Esophagus muscularis mucosa (tissue), 4 donors: ENCODE results near the gene SNF8. TPM values are rescaled to one million over a fixed set of nuclear protein-coding genes. Genes with fewer than 3 reads are reported as not detected.
A peak's percentile ranks its signal among the peaks of the same experiment; 100 is the strongest.

Source experiments
- DNase-seq: peaks from one replicate; pipeline ENCODE4 v3.0.0-alpha.2; 2017; ENCODE audit errors: extremely low spot score
- H3K27ac ChIP-seq, 4 donors: fragments of 200-600 bp; sonication (generic); replicated peaks in 1 of 4; 1 replicate in 3 of 4; 2 replicates in 1 of 4; pipeline ENCODE4 v1.5.1; 2016 to 2019; ENCODE audit warnings: mild to moderate bottlenecking in 1 of 4
- H3K27me3 ChIP-seq, 4 donors: fragments of 200-600 bp; sonication (generic); one replicate each; pipeline versions ENCODE4 v1.5.1 to v1.6.0; 2016 to 2019
- H3K36me3 ChIP-seq, 4 donors: fragments of 200-600 bp; sonication (generic); one replicate each; pipeline ENCODE4 v1.5.1; 2016 to 2019
- H3K4me1 ChIP-seq, 4 donors: fragments of 200-600 bp; sonication (generic); one replicate each; pipeline ENCODE4 v1.5.1; 2016 to 2019
- H3K4me3 ChIP-seq, 4 donors: fragments of 200-600 bp; sonication (generic); 1 replicate in 2 of 4; 2 replicates in 2 of 4; pipeline ENCODE4 v1.5.1; 2016 to 2019; ENCODE audit warnings: mild to moderate bottlenecking in 4 of 4, moderate library complexity in 1 of 4
- H3K9me3 ChIP-seq, 4 donors: fragments of 200-600 bp; sonication (generic); 1 replicate in 3 of 4; 2 replicates in 1 of 4; pipeline ENCODE4 v1.5.1; 2016 to 2019
- CTCF ChIP-seq, 3 experiments: fragments of 200-600 bp in 2 of 3; fragments of 450-650 bp in 1 of 3; sonication (generic) in 2 of 3; IDR thresholded peaks; one replicate each; pipeline ENCODE4 v1.5.1; 2017 to 2019; ENCODE audit warnings: antibody characterized with exemption in 3 of 3, mild to moderate bottlenecking in 2 of 3, moderate library complexity in 1 of 3
- EP300 ChIP-seq: sonication (generic); formaldehyde crosslinking; IDR thresholded peaks from one replicate; pipeline ENCODE4 v1.6.1; 2017; ENCODE audit warnings: antibody characterized with exemption
- POLR2A ChIP-seq: fragments of 450-650 bp; IDR thresholded peaks from one replicate; pipeline ENCODE4 v1.6.1; 2017; ENCODE audit warnings: antibody characterized with exemption, moderate library complexity, mild to moderate bottlenecking, low read depth
- POLR2AphosphoS5 ChIP-seq, 2 donors: sonication (generic); formaldehyde crosslinking; IDR thresholded peaks; one replicate each; pipeline ENCODE4 v1.6.1; 2017; ENCODE audit warnings: antibody characterized with exemption in 2 of 2
- WGBS: methylation state at CpG from one replicate; pipeline ENCODE4 v1.1.5; 2018; 5-methylcytosine and 5-hydroxymethylcytosine counted together
- intact Hi-C: fragments of 100-400 bp; cut with DNase I; formaldehyde crosslinking; loops from one replicate; pipeline ENCODE4 v1.15.1; 2023
- total RNA-seq, 4 donors: library from RNA; depleted of rRNA; stranded (reverse); fragments of >200 nt; gene quantifications; one replicate each; pipeline versions ENCODE4 v1.1.0 to v1.2.1, GENCODE V29; 2016

The SNF8 gene
- total RNA-seq, 4 donors from 2014 or later, result 80.6 to 97.1 (median 92.3) TPM

- Histone ChIP-seq H3K9me3 (peaks cover 0 to 10% (median 4%) of the 10 kb centered on the region in 4 donors), H3K4me1 (no peaks in the 10 kb centered on the region), H3K27ac (no peak overlapping the region), H3K4me3 (no peak overlapping the region), H3K27me3 (peaks cover 0 to 96% (median 11%) of the 10 kb centered on the region in 4 donors), H3K36me3 (no peaks in the 10 kb centered on the region)
- no peak for TF ChIP-seq POLR2A
- TF ChIP-seq POLR2AphosphoS5 (IDR thresholded peaks at IDR 0.05), result no peak
- TF ChIP-seq EP300, result no peak
- TF ChIP-seq CTCF (IDR thresholded peaks at IDR 0.05), result no peak
- WGBS, result 74% methylated on average over 13 of the region's 13 CpGs
- intact Hi-C loops, result no loop called here
- DNase-seq, result peak; percentile 75
Observed at GRCh38 chr17:48985436-48986245, 41.0 kb upstream of the SNF8 start.

GRCh38 chr17:48981927-48982539 is 37.4 kb upstream of the SNF8 start:
- Histone ChIP-seq H3K4me1 (no peaks in the 10 kb centered on the region), H3K4me3 (no peak overlapping the region), H3K27ac (no peak overlapping the region), H3K9me3 (peaks cover 0 to 11% (median 4%) of the 10 kb centered on the region in 4 donors), H3K27me3 (peaks cover 0 to 70% (median 2%) of the 10 kb centered on the region in 4 donors), H3K36me3 (no peaks in the 10 kb centered on the region)
- 73% methylated on average over 3 of the region's 3 CpGs for whole genome bisulfite sequencing
- TF ChIP-seq POLR2AphosphoS5 (IDR thresholded peaks at IDR 0.05) (no peak), CTCF (IDR thresholded peaks at IDR 0.05) (no peak), EP300 (no peak)
- intact Hi-C loops, result no loop called here
- DNase-seq, result no peak

- WGBS, result 52% methylated on average over 3 of the region's 3 CpGs
- TF ChIP-seq POLR2A (no peak), CTCF (IDR thresholded peaks at IDR 0.05) (no peak)
- no peaks in the 10 kb centered on the region for H3K9me3 ChIP-seq
- H3K4me3 ChIP-seq, result no peak overlapping the region
- H3K27ac ChIP-seq, result no peak overlapping the region
- no peaks in the 10 kb centered on the region for H3K36me3 ChIP-seq
- peaks cover 0 to 10% (median 9%) of the 10 kb centered on the region in 4 donors for H3K4me1 ChIP-seq
- DNase-seq, result no peak
- H3K27me3 ChIP-seq, result peaks cover 0 to 80% (median 0%) of the 10 kb centered on the region in 4 donors
- intact Hi-C loops, result no loop called here
Observed at GRCh38 chr17:48973806-48974205, 29.2 kb upstream of the SNF8 start.

- peaks cover 0 to 87% (median 0%) of the 10 kb centered on the region in 4 donors for H3K27me3 ChIP-seq
Observed at GRCh38 chr17:48972749-48973097, 28.1 kb upstream of the SNF8 start.

More at GRCh38 chr17:48972749-48973097, 28.1 kb upstream of the SNF8 start:
- WGBS, result 69% methylated on average over 7 of the region's 7 CpGs
- no peak overlapping the region for H3K27ac ChIP-seq
- DNase-seq, result no peak
- H3K9me3 ChIP-seq, result no peaks in the 10 kb centered on the region
- TF ChIP-seq EP300 (no peak), POLR2AphosphoS5 (IDR thresholded peaks at IDR 0.05) (no peak), POLR2A (no peak), CTCF (IDR thresholded peaks at IDR 0.05) (no peak)
- peaks cover 0 to 10% (median 9%) of the 10 kb centered on the region in 4 donors for H3K4me1 ChIP-seq
- H3K4me3 ChIP-seq, result no peak overlapping the region
- H3K36me3 ChIP-seq, result no peaks in the 10 kb centered on the region
- intact Hi-C loops, result no loop called here
